Neural progenitor cell (in vitro differentiated cells): ENCODE measurements around the gene ADAM8. TPM values are rescaled to one million over a fixed set of nuclear protein-coding genes. Genes with fewer than 3 reads are reported as not detected.

ENCODE experiments used
- DNase-seq: peaks from one replicate; pipeline ENCODE4 v3.0.0-alpha.2; 2016; ENCODE audit warnings: low spot score
- H2AFZ ChIP-seq: fragments of 200-600 bp; sonication (generic); replicated peaks from 2 replicates; pipeline ENCODE4 v1.6.1; 2016; ENCODE audit warnings: antibody characterized with exemption
- H3F3A ChIP-seq: fragments of 200-600 bp; sonication (generic); 2 replicates; pipeline ENCODE4 v1.6.1; 2016; ENCODE audit warnings: antibody characterized with exemption, low read depth
- H3K27ac ChIP-seq: fragments of 200-600 bp; sonication (generic); 2 replicates; pipeline ENCODE4 v1.5.1; 2016; ENCODE audit warnings: mild to moderate bottlenecking
- H3K27me3 ChIP-seq: fragments of 200-600 bp; sonication (generic); 2 replicates; pipeline ENCODE4 v1.6.1; 2016; ENCODE audit warnings: mild to moderate bottlenecking, moderate library complexity
- H3K36me3 ChIP-seq: fragments of 200-600 bp; sonication (generic); 2 replicates; pipeline ENCODE4 v1.5.1; 2016
- H3K4me1 ChIP-seq: fragments of 200-600 bp; sonication (generic); 2 replicates; pipeline ENCODE4 v1.6.1; 2016; ENCODE audit warnings: mixed run types
- H3K4me2 ChIP-seq: fragments of 200-600 bp; sonication (generic); 2 replicates; pipeline ENCODE4 v1.6.1; 2016
- H3K4me3 ChIP-seq: fragments of 200-600 bp; sonication (generic); 2 replicates; pipeline ENCODE4 v1.5.1; 2016
- H3K79me2 ChIP-seq: fragments of 200-600 bp; sonication (generic); 2 replicates; pipeline ENCODE4 v1.6.1; 2016; ENCODE audit warnings: low read depth
- H3K9ac ChIP-seq: fragments of 200-600 bp; sonication (generic); 2 replicates; pipeline ENCODE4 v1.6.1; 2016
- H3K9me3 ChIP-seq: fragments of 200-600 bp; sonication (generic); 2 replicates; pipeline ENCODE4 v1.5.1; 2016; ENCODE audit warnings: low read depth
- H4K20me1 ChIP-seq: fragments of 200-600 bp; sonication (generic); 2 replicates; pipeline ENCODE4 v1.6.1; 2016; ENCODE audit warnings: low read depth
- H3K27ac Mint-ChIP-seq: 3 replicates; pipeline ENCODE4 v1.8.0; 2021; ENCODE audit warnings: mixed read lengths
- H3K27me3 Mint-ChIP-seq: 2 replicates; pipeline ENCODE4 v1.8.0; 2022; ENCODE audit warnings: low read depth, mild to moderate bottlenecking, inconsistent platforms, moderate library complexity, mixed read lengths; ENCODE audit not compliant: insufficient read depth
- H3K36me3 Mint-ChIP-seq: 3 replicates; pipeline ENCODE4 v1.8.0; 2021; ENCODE audit warnings: mixed read lengths
- H3K4me1 Mint-ChIP-seq: 3 replicates; pipeline ENCODE4 v1.8.0; 2021; ENCODE audit warnings: mixed read lengths
- H3K4me3 Mint-ChIP-seq: 3 replicates; pipeline ENCODE4 v1.8.0; 2021; ENCODE audit warnings: mild to moderate bottlenecking, moderate library complexity, mixed read lengths
- H3K9me3 Mint-ChIP-seq: 3 replicates; pipeline ENCODE4 v1.8.0; 2020; ENCODE audit warnings: mixed read lengths
- CTCF ChIP-seq: fragments of 200-600 bp; sonication (generic); IDR thresholded peaks from 2 replicates; pipeline ENCODE4 v1.5.1; 2017; ENCODE audit warnings: antibody characterized with exemption, mild to moderate bottlenecking
- EZH2 ChIP-seq: fragments of 200-600 bp; sonication (generic); IDR thresholded peaks from 2 replicates; pipeline ENCODE4 v1.6.1; 2017; ENCODE audit warnings: antibody characterized with exemption, mild to moderate bottlenecking, moderate library complexity
- EZH2phosphoT487 ChIP-seq: fragments of 200-600 bp; sonication (generic); IDR thresholded peaks from 2 replicates; pipeline ENCODE4 v1.6.1; 2017; ENCODE audit warnings: antibody characterized with exemption
- total RNA-seq: library from RNA; depleted of rRNA; stranded (reverse); fragments of >200 nt; gene quantifications from 2 replicates; pipeline ENCODE4 v1.2.3, GENCODE V29; 2015; ENCODE audit warnings: low replicate concordance

ADAM8 gene
- total RNA-seq, 1 donor from 2014 or later: 3.3 TPM

- Mint-ChIP-seq H3K27ac (no peak overlapping the region), H3K36me3 (peaks cover 25% of the 10 kb centered on the region), H3K4me3 (no peak overlapping the region), H3K4me1 (peaks cover 6% of the 10 kb centered on the region), H3K27me3 (peaks cover 4% of the 10 kb centered on the region), H3K9me3 (no peaks in the 10 kb centered on the region)
- H3K4me1 ChIP-seq: no peaks in the 10 kb centered on the region
- H3K27me3 ChIP-seq: no peaks in the 10 kb centered on the region
- no peaks in the 10 kb centered on the region for H3F3A ChIP-seq
- H4K20me1 ChIP-seq: peaks cover 29% of the 10 kb centered on the region
- H3K36me3 ChIP-seq: no peaks in the 10 kb centered on the region
- H3K9ac ChIP-seq: no peak overlapping the region
- H2AFZ ChIP-seq: no peak overlapping the region
- no peak overlapping the region for H3K4me2 ChIP-seq
- TF ChIP-seq EZH2phosphoT487 (no peak), CTCF (no peak), EZH2 (no peak)
- peaks cover 45% of the 10 kb centered on the region for H3K79me2 ChIP-seq
- no peak overlapping the region for H3K4me3 ChIP-seq
- H3K27ac ChIP-seq: no peak overlapping the region
- no peak for DNase-seq
- H3K9me3 ChIP-seq: no peaks in the 10 kb centered on the region
Observed at GRCh38 chr10:133302230-133302629, 25.6 kb upstream of the ADAM8 start.

DNA sequence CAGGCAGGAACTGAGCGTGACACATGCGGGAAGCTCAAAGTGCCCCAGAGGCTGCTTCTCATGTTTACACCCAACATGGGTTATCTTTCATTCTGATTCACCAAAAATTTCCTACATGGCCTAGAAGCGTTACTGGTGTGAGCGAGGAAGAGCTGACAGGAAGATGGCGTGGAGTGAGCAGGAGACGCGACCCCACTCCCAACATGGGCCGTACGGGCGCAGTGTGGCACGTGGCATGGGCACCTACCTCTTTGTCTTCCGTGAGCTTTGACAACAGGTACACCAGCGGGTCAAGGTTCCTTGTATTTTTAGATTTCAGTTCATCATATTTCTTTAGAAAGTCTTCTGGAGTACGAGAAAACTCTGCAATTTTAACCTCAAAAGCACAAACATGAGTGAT is 23.1 kb upstream of the ADAM8 start:
- H3K9me3 Mint-ChIP-seq: no peaks in the 10 kb centered on the region
- Histone ChIP-seq H3K4me2 (no peak overlapping the region), H2AFZ (no peak overlapping the region), H3F3A (no peaks in the 10 kb centered on the region), H4K20me1 (peaks cover 19% of the 10 kb centered on the region), H3K36me3 (no peaks in the 10 kb centered on the region), H3K4me1 (no peaks in the 10 kb centered on the region), H3K4me3 (no peak overlapping the region), H3K27me3 (no peaks in the 10 kb centered on the region), H3K9me3 (no peaks in the 10 kb centered on the region), H3K9ac (no peak overlapping the region), H3K79me2 (peaks cover 22% of the 10 kb centered on the region), H3K27ac (no peak overlapping the region)
- no peak overlapping the region for H3K27ac Mint-ChIP-seq
- H3K36me3 Mint-ChIP-seq: peaks cover 22% of the 10 kb centered on the region
- no peak overlapping the region for H3K4me3 Mint-ChIP-seq
- H3K27me3 Mint-ChIP-seq: peaks cover 3% of the 10 kb centered on the region
- H3K4me1 Mint-ChIP-seq: no peaks in the 10 kb centered on the region
- no peak for DNase-seq
- no peak for TF ChIP-seq EZH2
- no peak for TF ChIP-seq EZH2phosphoT487
- TF ChIP-seq CTCF: no peak

DNA sequence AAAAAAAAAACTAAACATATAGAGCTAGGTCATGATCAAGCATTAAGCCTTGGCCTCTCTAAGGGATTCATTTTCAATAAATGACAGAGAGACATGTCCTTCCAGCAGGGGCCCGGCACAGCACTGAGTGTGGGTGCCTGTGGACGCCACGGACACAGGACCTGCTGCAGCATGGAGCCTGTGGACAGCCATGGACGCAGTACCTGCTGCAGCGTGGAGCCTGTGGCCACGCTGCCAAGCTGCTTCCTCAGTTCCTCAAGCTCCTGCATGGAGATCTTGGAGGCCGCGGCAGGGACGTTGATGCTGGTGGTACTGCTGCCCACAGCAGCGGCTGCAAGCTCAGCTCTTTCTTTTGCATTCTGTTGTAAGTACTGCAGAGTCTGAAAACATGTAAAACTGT is 22.6 kb upstream of the ADAM8 start:
- Mint-ChIP-seq H3K4me3 (no peak overlapping the region), H3K9me3 (no peaks in the 10 kb centered on the region), H3K36me3 (peaks cover 25% of the 10 kb centered on the region), H3K27me3 (peaks cover 3% of the 10 kb centered on the region), H3K27ac (no peak overlapping the region), H3K4me1 (no peaks in the 10 kb centered on the region)
- Histone ChIP-seq H2AFZ (no peak overlapping the region), H3K4me2 (no peak overlapping the region), H3K9ac (no peak overlapping the region), H3K36me3 (no peaks in the 10 kb centered on the region), H3K4me1 (no peaks in the 10 kb centered on the region), H3K27ac (no peak overlapping the region), H3K4me3 (no peak overlapping the region), H3F3A (no peaks in the 10 kb centered on the region), H4K20me1 (peaks cover 17% of the 10 kb centered on the region), H3K9me3 (no peaks in the 10 kb centered on the region), H3K79me2 (peaks cover 17% of the 10 kb centered on the region), H3K27me3 (no peaks in the 10 kb centered on the region)
- TF ChIP-seq CTCF (no peak), EZH2 (no peak), EZH2phosphoT487 (no peak)
- no peak for DNase-seq
